Measurements from ENCODE around the gene TCF20. TPM values are rescaled to one million over a fixed set of nuclear protein-coding genes. Genes with fewer than 3 reads are reported as not detected.

Gene TCF20
- total RNA-seq, 1 experiment from 2014 or later: 36.3 TPM

DNA sequence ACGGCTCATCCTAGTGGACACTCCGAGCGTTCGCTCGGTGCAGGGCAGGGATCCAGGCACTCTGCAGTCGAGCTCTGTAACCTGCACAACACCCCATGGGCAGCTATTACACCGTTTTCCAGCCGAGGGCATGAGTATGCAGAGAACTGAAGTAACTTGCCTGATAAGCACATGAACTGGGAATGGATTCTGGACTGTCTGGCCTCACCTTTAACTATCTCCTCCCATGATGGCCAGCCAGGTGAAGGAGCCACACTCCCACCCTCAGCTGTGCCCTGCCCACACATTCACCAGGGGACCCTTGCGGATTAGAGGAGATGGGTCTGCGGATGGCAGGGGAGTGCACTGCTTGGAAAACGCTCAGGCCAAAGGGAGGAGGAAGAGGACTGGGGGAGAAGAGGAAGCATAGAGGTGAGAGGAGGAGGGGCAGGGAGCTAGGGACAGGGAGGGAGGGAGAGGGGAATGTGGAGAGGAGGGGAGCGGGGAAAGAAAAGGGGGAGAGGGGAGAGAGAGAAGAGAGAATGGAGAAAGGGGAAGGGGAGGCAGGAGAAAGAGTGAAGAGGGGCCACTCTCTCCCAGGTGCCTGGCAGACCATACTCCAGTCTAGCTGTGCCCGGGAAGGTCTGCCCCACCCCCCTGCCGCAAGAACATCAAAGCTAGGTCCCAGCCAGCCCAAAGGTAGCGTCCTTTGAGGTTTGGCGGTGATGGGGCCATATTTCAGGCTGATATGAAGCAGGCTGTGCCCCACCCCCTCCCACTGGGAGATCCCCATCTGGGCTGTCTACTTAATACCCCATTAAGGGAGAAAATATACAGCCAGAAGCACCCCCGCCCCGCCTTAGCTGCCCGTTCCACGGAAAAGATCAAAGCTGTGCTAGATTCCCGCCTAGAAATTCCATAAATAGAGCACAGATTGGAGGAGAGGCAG, 33.2 kb upstream of the TCF20 start:
- no peak for DNase-seq (ENCODE audit: low read depth, low spot score)
- in situ Hi-C loops (cut with HindIII; ENCODE audit: low pct_unique_long_range_greater_than_20kb, low sequenced_read_pairs): no loop called here

GRCh38 chr22:42301742-42302102, 31.3 kb upstream of the TCF20 start:
- DNase-seq (ENCODE audit: low read depth, low spot score): no peak
- in situ Hi-C loops (cut with HindIII; ENCODE audit: low pct_unique_long_range_greater_than_20kb, low sequenced_read_pairs): no loop called here

DNA sequence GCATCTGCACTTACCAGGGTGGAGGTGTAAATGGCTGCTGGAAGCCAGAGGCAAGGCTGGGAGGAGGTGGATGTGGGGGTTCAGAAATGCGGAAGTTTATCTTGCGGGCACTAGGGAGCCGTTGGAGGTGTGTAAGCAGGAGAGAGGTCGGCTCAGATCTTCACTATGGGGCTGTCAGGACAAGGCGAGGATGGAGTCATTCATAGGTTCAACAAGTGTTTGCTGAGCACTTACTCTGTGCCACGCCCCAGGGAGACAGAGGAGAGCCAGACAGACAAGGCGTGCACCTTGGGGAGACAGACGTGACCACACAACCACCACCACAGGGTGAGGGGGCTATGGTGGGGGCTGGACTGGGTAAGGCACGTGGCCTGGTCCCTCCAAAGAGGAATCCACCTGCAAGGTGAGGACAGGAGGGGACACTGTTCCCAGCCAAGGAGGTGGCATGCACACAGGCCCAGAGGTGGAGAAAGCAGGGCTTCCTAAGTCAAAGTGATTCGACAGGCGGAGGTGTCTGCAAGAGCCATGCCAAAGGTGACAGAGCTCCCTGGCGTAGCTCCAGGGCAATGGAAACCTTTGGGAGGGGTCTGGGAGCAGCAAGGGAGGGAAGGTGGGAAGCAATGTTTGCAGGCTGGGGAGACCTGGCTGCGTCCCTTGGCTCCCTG, 30.8 kb upstream of the TCF20 start:
- no peak for DNase-seq (ENCODE audit: low read depth, low spot score)
- in situ Hi-C loops (cut with HindIII; ENCODE audit: low pct_unique_long_range_greater_than_20kb, low sequenced_read_pairs): no loop called here

DNA sequence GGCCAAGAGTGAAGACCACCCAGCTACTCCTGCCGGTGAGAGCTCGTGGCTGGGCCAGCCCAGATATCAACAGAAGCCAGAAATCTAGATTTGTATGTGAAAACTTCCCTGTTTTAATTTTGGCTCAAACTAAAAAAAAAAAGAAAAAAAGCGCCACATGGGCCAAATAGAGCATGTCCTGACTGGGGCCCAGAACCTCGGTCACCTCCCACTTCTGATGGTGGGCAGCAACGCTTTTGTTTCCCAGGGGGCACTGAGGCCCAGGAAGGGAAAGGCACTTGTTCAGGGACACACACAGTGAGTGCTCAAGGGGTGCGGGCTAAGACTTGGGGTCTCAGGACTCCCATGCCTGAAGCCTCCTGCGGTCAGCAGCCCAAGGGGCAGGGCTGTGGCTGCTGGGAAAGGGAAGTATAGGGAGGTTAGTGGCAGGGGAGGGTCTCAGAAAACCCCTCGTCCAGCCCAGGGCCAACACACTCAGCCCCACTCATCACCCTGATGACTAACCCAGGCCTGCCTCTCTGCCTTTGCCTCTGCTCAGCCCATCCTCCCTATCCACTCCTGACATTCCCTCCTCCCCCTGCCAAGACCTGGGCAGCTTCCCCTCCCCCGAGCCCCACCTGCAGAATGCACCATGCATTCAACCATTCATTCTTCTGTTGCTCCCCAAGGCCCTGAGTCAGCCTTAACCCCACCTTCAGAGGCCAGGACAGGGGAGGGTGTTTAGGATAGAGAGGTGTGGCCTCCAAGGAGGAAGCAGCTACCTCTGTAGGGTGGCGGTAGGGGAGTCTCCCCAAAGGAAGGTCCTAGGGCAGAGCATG, 30.0 kb upstream of the TCF20 start:
- in situ Hi-C loops (cut with HindIII; ENCODE audit: low pct_unique_long_range_greater_than_20kb, low sequenced_read_pairs): no loop called here
- DNase-seq (ENCODE audit: low read depth, low spot score): no peak

GRCh38 chr22:42299586-42300258, 29.3 kb upstream of the TCF20 start:
- in situ Hi-C loops (cut with HindIII; ENCODE audit: low pct_unique_long_range_greater_than_20kb, low sequenced_read_pairs): no loop called here
- no peak for DNase-seq (ENCODE audit: low read depth, low spot score)

DNA sequence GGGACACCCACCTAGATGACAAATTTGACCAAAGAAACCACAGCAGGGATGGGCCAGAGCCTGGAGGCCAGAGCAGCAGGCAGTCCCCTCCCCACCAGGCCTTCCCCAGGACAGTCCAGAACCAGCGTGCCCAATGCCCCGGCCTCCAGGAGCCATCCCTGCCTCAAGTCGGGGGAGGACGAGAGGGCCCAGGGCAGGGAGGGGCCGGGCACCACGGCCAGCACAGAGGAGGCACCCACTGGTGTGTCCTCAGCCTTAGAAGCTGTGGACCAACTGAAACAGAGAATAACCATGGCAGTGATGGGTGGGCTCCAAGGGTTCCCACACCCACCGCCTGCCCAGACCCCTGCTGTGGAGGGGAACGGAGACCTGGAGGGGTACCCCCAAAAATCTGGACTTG, 28.3 kb upstream of the TCF20 start:
- in situ Hi-C loops (cut with HindIII; ENCODE audit: low pct_unique_long_range_greater_than_20kb, low sequenced_read_pairs): no loop called here
- no peak for DNase-seq (ENCODE audit: low read depth, low spot score)

- no peak for DNase-seq (ENCODE audit: low read depth, low spot score)
- in situ Hi-C loops (cut with HindIII; ENCODE audit: low pct_unique_long_range_greater_than_20kb, low sequenced_read_pairs): no loop called here
These were observed 27.3 kb upstream of the TCF20 start for GRCh38 chr22:42297778-42298177.

- no peak for DNase-seq (ENCODE audit: low read depth, low spot score)
- in situ Hi-C loops (cut with HindIII; ENCODE audit: low pct_unique_long_range_greater_than_20kb, low sequenced_read_pairs): no loop called here
These were observed 26.4 kb upstream of the TCF20 start for GRCh38 chr22:42296883-42297282.

DNA sequence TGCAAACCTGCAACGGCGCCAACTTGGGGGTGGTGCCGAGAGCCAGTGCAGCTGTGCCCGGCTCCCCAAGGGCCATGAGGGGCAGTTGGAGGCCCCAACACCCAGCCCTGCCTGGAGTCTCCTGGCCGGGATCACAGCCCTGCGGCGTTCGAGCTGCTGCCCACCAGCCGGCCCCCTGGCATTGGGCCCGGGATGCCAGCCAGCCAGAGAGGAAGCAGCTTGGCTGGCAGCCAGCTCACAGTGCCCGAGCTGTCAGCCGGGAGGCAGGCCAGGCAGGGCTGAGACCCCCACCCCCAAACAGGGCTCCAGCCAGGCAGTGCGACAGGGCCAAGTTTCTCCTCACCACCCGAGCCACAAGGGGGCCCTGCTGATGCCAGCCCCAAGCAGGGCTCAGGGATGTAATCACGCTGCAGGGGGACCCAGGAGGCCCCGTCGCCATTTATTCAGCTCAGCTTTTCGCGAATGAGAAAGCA, 26.0 kb upstream of the TCF20 start:
- no peak for DNase-seq (ENCODE audit: low read depth, low spot score)
- in situ Hi-C loops (cut with HindIII; ENCODE audit: low pct_unique_long_range_greater_than_20kb, low sequenced_read_pairs): no loop called here

DNA sequence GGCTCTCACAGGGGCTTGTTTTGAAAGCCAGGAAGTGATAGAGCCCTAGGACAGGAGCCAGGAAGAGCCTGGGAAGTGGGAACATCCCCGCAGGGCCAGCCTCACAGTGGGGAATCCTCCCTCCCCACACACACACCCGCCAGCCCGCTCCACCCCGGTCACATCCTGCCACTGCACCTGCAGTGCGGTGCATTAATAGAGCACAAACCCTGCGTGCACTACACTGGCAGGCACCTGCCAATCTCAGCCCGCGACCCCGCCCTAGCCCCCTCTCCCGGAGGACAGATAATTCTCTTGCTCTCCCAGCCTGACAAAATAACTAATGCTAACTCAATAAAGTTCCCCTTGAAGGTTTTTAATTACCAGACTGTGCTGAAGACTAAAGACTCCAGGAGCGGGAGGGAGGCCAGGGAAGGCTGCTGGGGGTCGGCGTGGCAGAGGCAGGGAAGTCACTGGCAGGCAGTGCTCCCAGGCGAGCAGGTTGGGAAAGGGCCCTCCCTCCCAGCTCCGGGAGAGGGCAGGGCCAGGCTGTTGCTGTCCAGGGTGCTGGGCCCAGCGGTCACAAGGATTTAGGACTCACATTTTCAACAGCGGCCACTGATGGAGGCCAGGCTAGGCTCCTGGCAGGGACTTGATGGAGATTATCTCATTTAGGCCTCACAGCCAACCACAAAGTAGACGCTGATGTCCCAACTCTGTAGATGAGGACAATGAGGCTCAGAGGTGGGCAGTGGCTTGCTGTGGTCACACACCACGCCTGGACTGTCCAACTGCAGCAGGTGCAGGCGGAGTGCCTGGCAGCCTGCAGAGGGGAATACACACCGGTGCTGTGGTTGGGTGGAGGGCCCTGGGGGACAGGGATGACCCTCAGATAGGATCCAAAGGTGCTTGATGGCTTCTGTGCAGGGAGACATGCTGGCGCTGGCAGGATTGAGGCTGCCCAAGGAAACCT, 23.9 kb upstream of the TCF20 start:
- DNase-seq (ENCODE audit: low read depth, low spot score): peak; percentile 48
- in situ Hi-C loops (cut with HindIII; ENCODE audit: low pct_unique_long_range_greater_than_20kb, low sequenced_read_pairs): no loop called here

- in situ Hi-C loops (cut with HindIII; ENCODE audit: low pct_unique_long_range_greater_than_20kb, low sequenced_read_pairs): no loop called here
- DNase-seq (ENCODE audit: low read depth, low spot score): no peak
These were observed 22.5 kb upstream of the TCF20 start for GRCh38 chr22:42292732-42293520.

DNA sequence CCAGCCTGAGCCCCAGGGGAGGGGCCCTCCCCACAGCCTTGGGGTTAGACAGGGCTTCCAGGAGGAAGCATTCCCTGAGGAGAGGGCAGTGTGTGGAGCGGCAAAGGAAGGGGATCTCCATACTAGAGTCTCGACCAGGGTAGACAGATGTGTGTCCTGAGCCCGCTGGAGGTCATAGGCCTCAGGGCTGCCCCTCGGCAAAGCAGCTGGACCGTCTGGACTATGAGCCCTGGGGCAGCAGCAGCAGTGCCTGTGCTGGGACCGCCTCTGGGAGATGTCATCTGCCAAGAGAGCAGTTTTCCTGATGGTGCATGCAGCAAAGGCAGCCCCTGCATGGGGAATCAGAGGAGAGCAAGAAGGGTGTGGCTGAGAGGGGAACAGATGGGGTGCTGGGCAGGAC, 20.8 kb upstream of the TCF20 start:
- DNase-seq (ENCODE audit: low read depth, low spot score): no peak
- in situ Hi-C loops (cut with HindIII; ENCODE audit: low pct_unique_long_range_greater_than_20kb, low sequenced_read_pairs): no loop called here

- DNase-seq (ENCODE audit: low read depth, low spot score): no peak
- in situ Hi-C loops (cut with HindIII; ENCODE audit: low pct_unique_long_range_greater_than_20kb, low sequenced_read_pairs): no loop called here
These were observed 19.5 kb upstream of the TCF20 start for GRCh38 chr22:42289671-42290541.

GRCh38 chr22:42288791-42289190, 18.3 kb upstream of the TCF20 start:
- no peak for DNase-seq (ENCODE audit: low read depth, low spot score)
- in situ Hi-C loops (cut with HindIII; ENCODE audit: low pct_unique_long_range_greater_than_20kb, low sequenced_read_pairs): no loop called here

- DNase-seq (ENCODE audit: low read depth, low spot score): no peak
- in situ Hi-C loops (cut with HindIII; ENCODE audit: low pct_unique_long_range_greater_than_20kb, low sequenced_read_pairs): no loop called here
These were observed 16.9 kb upstream of the TCF20 start for GRCh38 chr22:42287174-42287890.
